ENCODE data around the gene E2F4.

GRCh38 chr16:67180166-67180565 lies 11.8 kb upstream of the E2F4 start:
- no peak for TF ChIP-seq ZNF274 (IDR thresholded peaks at IDR 0.05; ENCODE audit: low read depth, low read length)
- TF ChIP-seq YY1 (IDR thresholded peaks at IDR 0.05; ENCODE audit: insufficient read depth, insufficient read length), result no peak

Data from NT2/D1 (cell line).